Skeletal muscle tissue (tissue), 4 donors: Measurements from ENCODE around the gene PDLIM7. TPM values are rescaled to one million over a fixed set of nuclear protein-coding genes. Genes with fewer than 3 reads are reported as not detected.

Experiments used
- H3K27ac ChIP-seq: one replicate; pipeline ENCODE4 v1.7.0; 2013; ENCODE audit warnings: mild to moderate bottlenecking, low read depth, low read length, inconsistent platforms
- H3K27me3 ChIP-seq, 3 donors: one replicate each; pipeline ENCODE4 v1.7.0; 2013; ENCODE audit warnings: low read length in 3 of 3; ENCODE audit not compliant: control insufficient read depth in 3 of 3, insufficient read depth in 3 of 3
- H3K36me3 ChIP-seq, 3 donors: one replicate each; pipeline ENCODE4 v1.7.0; 2013; ENCODE audit warnings: low read length in 3 of 3; ENCODE audit not compliant: control insufficient read depth in 3 of 3, insufficient read depth in 3 of 3
- H3K4me1 ChIP-seq, 3 donors: one replicate each; pipeline ENCODE4 v1.7.0; 2013; ENCODE audit warnings: low read length in 3 of 3, mild to moderate bottlenecking in 3 of 3; ENCODE audit not compliant: control insufficient read depth in 3 of 3, insufficient read depth in 3 of 3
- H3K4me3 ChIP-seq, 3 donors: one replicate each; pipeline ENCODE4 v1.7.0; 2013; ENCODE audit warnings: low read length in 3 of 3
- H3K9ac ChIP-seq, 3 donors: one replicate each; pipeline ENCODE4 v1.7.0; 2013; ENCODE audit warnings: low read length in 3 of 3, mild to moderate bottlenecking in 3 of 3, moderate library complexity in 2 of 3, low read depth in 1 of 3
- H3K9me3 ChIP-seq, 3 donors: one replicate each; pipeline ENCODE4 v1.7.0; 2013; ENCODE audit warnings: low read length in 3 of 3; ENCODE audit not compliant: control insufficient read depth in 3 of 3
- total RNA-seq: library from RNA; depleted of rRNA; stranded (reverse); fragments of >200 nt; gene quantifications from one replicate; pipeline ENCODE4 v1.2.3, GENCODE V29; 2014
- donor health status: Osteomylitis.

Gene PDLIM7
- total RNA-seq, 1 donor from 2014 or later: 44.9 TPM

- peaks cover 33 to 36% (median 36%) of the 10 kb centered on the region in 3 donors for H3K36me3 ChIP-seq
- peak overlapping the region; percentile 51 for H3K27ac ChIP-seq
- peaks cover 6 to 23% (median 10%) of the 10 kb centered on the region in 3 donors for H3K4me1 ChIP-seq
- H3K27me3 ChIP-seq: no peaks in the 10 kb centered on the region
- H3K9me3 ChIP-seq: no peaks in the 10 kb centered on the region
- peak overlapping the region in 2 of 3 donors; percentile 64 to 67 for H3K9ac ChIP-seq
- H3K4me3 ChIP-seq: peak overlapping the region; percentile 51 to 58 (median 52)
Measured at GRCh38 chr5:177508837-177509236, 11.4 kb upstream of the PDLIM7 start.

GRCh38 chr5:177508221-177508611 is 10.8 kb upstream of the PDLIM7 start:
- no peak overlapping the region for H3K27ac ChIP-seq
- peak overlapping the region in 1 of 3 donors; percentile 64 for H3K9ac ChIP-seq
- peaks cover 29 to 30% (median 30%) of the 10 kb centered on the region in 3 donors for H3K36me3 ChIP-seq
- H3K4me1 ChIP-seq: peaks cover 6 to 23% (median 10%) of the 10 kb centered on the region in 3 donors
- no peaks in the 10 kb centered on the region for H3K27me3 ChIP-seq
- H3K9me3 ChIP-seq: no peaks in the 10 kb centered on the region
- peak overlapping the region in 1 of 3 donors; percentile 52 for H3K4me3 ChIP-seq

DNA sequence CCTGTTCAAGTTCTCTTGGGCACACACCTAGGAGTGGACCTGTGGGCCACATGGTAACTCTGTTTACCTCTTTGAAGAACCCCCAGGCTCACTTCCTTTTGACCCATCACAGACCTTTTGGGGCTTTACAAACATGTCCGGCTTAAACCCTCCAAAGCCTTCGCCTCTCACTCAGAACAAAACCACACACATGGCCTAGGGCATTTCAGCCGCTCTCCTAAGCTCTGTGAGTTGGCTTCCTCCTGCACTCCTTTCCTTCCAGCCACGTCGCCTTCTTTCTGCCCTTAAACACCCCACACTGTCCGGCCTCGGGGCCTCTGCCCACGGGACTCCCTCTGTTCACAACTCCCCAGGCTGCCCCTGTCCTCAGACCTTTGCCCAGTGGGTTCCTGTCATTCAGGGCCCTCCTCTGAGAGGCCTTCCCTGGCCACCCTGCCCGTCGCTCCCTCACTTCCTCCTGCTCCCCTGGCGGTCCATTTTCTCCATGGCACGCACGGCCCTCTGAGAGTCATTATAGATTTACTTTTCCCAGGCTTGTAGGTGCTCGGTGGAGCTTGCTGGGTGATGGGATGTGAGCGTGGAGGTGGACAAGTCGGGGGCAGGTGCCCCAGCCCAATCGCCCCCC is 10.3 kb upstream of the PDLIM7 start:
- no peaks in the 10 kb centered on the region for H3K27me3 ChIP-seq
- H3K9ac ChIP-seq: no peak overlapping the region
- H3K4me1 ChIP-seq: peaks cover 6 to 23% (median 10%) of the 10 kb centered on the region in 3 donors
- H3K9me3 ChIP-seq: no peaks in the 10 kb centered on the region
- peaks cover 24 to 25% (median 25%) of the 10 kb centered on the region in 3 donors for H3K36me3 ChIP-seq
- no peak overlapping the region for H3K27ac ChIP-seq
- peak overlapping the region in 1 of 3 donors; percentile 52 for H3K4me3 ChIP-seq

DNA sequence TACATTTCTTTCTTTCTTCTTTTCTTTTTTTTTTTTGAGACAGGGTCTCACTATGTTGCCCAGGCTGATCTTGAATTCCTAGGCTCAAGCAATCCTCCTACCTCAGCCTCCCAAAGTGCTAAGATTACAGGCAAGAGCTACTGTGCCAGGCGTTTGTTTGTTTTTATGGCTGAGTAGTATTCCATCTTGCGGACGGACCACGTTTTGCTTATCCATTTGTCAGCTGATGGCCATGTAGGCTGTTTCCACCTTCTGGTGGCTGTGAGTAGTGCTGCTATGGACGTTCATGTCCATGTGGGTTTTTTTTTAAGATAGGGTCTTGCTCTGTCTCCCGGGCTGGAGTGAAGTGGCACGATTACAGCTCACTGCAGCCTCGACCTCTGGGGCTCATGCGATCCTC is 9.8 kb upstream of the PDLIM7 start:
- no peaks in the 10 kb centered on the region for H3K27me3 ChIP-seq
- no peaks in the 10 kb centered on the region for H3K9me3 ChIP-seq
- H3K27ac ChIP-seq: no peak overlapping the region
- peaks cover 6 to 23% (median 10%) of the 10 kb centered on the region in 3 donors for H3K4me1 ChIP-seq
- H3K9ac ChIP-seq: no peak overlapping the region
- H3K4me3 ChIP-seq: no peak overlapping the region
- H3K36me3 ChIP-seq: peaks cover 18 to 19% (median 19%) of the 10 kb centered on the region in 3 donors

DNA sequence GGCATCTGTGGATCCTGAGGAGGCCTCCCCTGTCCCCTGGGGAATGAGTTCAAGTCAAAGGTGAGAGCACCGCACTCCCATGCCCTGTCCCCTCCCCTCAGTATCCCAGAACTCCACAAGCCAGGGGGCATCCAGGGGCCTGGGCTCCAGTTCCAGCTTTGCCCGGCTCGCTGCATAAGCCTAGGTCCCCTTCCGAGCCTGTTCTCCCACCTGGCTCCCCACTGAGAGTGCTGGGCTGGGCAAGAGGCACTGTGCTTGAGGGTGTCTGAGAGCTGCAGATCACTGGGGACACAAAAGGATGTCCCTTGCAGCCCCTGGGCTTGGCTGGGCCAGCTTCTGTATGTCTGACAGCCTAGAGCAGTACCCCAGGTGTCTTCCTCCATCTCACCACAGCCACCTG is 7.7 kb upstream of the PDLIM7 start:
- Histone ChIP-seq H3K27ac (no peak overlapping the region), H3K4me1 (peaks cover 13 to 24% (median 18%) of the 10 kb centered on the region in 3 donors), H3K4me3 (no peak overlapping the region), H3K9ac (no peak overlapping the region), H3K9me3 (no peaks in the 10 kb centered on the region), H3K36me3 (peaks cover 0 to 1% (median 0%) of the 10 kb centered on the region in 3 donors), H3K27me3 (no peaks in the 10 kb centered on the region)

GRCh38 chr5:177504086-177505056 is 7.0 kb upstream of the PDLIM7 start:
- Histone ChIP-seq H3K27ac (no peak overlapping the region), H3K27me3 (no peaks in the 10 kb centered on the region), H3K36me3 (no peaks in the 10 kb centered on the region), H3K9me3 (no peaks in the 10 kb centered on the region), H3K4me3 (no peak overlapping the region), H3K4me1 (peaks cover 8 to 22% (median 22%) of the 10 kb centered on the region in 3 donors), H3K9ac (no peak overlapping the region)

DNA sequence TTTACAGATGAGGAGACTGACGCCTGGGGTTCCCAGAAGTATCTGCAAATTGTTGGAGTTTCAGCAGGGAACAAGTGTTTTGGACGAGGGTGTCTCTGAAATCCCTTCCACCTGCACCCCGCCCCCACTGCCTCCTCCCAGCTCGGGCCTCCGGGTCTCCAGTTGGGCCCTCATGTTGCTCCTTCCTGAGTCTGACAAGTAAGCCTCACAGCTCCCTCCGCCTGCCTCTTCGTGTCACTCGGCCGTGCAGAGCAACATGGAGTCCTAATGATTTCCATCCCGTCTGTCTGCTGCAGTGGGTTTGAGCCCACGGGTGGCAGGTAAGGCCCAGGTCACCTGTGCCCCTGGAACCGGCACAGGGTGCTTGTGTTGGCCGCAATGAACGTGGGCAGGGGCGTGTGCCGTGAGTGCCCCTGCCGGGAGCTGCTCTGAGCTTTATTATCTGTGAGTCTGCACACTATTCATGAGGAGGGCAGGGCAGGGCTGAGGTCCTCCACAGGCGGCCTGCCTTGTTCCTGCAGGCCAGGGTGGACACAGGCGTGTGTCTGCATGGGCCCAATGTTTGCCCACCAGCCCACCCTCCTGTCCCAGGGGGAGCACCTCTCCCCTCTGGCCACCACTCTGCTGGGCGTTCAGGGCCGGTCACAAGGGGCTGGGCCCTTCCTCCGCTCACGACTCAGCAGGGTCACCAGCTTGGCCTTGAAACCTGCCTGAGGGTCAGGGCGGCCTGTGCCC is 6.1 kb upstream of the PDLIM7 start:
- Histone ChIP-seq H3K4me3 (no peak overlapping the region), H3K9ac (no peak overlapping the region), H3K4me1 (peaks cover 4 to 21% (median 20%) of the 10 kb centered on the region in 3 donors), H3K27me3 (no peaks in the 10 kb centered on the region), H3K9me3 (no peaks in the 10 kb centered on the region), H3K36me3 (no peaks in the 10 kb centered on the region), H3K27ac (no peak overlapping the region)

DNA sequence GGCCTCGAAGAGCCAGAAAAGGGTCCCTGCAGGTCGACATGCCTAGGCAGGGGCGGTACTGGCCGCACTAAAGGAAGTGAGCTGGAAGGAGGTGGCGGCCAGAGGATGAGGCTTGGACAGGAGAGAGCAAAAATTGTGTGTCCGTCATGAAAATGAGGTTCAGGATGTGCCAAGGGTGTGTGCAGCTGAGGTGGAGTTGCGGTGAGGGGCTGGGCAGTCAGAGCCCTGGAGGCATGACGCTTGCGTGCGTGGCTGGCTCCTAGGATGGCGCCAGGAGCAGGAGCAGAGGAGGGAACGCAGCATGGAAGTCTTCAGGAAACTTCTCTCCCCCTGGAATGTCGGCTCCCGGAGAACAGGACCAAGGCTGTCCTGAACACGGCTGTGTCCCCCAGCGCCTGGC is 5.5 kb upstream of the PDLIM7 start:
- Histone ChIP-seq H3K9ac (peak overlapping the region in 1 of 3 donors; percentile 8), H3K9me3 (no peaks in the 10 kb centered on the region), H3K4me3 (no peak overlapping the region), H3K36me3 (no peaks in the 10 kb centered on the region), H3K27me3 (no peaks in the 10 kb centered on the region), H3K27ac (no peak overlapping the region), H3K4me1 (peaks cover 4 to 27% (median 26%) of the 10 kb centered on the region in 3 donors)

DNA sequence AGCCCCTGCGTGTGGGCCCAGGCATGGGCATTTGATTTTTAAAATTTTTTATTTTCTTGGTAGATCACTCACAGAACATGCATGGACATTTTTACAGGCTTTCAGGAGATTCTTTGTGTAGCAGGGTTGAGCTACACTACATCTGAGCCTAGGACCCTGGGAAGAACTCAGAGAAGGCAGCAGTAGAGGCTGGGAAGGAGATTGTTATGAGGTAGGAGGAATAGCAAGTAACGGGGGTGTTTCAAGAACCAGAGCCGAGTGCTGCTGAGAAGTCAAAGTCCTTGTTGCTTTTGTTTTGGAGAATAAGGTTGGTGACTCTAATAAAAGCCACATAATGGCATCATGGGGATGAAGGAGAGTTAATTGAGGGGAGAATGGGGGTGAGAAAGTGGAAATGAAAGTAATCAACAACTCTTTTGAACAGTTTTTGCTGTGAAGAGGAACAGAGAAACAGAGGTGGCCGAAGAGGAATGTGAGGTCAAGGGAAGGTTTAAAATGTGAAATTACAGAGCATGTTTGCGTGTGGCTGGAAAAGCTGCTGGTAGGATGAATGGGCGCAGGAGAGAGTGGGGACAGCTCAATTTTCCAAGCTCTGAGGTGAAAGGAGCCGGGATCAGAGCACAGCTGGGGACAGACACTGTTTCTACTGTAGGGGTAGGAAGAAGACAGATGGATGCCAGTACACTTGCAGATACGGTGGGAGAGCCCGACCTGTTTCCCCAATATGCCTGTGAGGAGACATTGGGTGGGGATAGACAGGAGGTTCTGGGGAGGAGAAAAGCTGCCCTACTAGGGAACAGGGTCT is 4.7 kb upstream of the PDLIM7 start:
- Histone ChIP-seq H3K27me3 (no peaks in the 10 kb centered on the region), H3K9me3 (no peaks in the 10 kb centered on the region), H3K9ac (peak overlapping the region in 1 of 3 donors; percentile 54), H3K4me1 (peaks cover 4 to 29% (median 29%) of the 10 kb centered on the region in 3 donors), H3K36me3 (no peaks in the 10 kb centered on the region), H3K27ac (no peak overlapping the region), H3K4me3 (no peak overlapping the region)
